K562 treated with DMSO at 1 percent for 4 hours (cell line): ENCODE measurements around the gene UBE2E3. TPM values are rescaled to one million over a fixed set of nuclear protein-coding genes. Genes with fewer than 3 reads are reported as not detected.

ENCODE experiments used
- total RNA-seq: library from RNA; unstranded; fragments of 300-600 nt; gene quantifications from 2 replicates; pipeline ENCODE4 v1.2.3, GENCODE V29; 2022; ENCODE audit not compliant: insufficient read depth

The UBE2E3 gene
- 42.2 and 45.9 TPM in 2 replicates for total RNA-seq

DNA sequence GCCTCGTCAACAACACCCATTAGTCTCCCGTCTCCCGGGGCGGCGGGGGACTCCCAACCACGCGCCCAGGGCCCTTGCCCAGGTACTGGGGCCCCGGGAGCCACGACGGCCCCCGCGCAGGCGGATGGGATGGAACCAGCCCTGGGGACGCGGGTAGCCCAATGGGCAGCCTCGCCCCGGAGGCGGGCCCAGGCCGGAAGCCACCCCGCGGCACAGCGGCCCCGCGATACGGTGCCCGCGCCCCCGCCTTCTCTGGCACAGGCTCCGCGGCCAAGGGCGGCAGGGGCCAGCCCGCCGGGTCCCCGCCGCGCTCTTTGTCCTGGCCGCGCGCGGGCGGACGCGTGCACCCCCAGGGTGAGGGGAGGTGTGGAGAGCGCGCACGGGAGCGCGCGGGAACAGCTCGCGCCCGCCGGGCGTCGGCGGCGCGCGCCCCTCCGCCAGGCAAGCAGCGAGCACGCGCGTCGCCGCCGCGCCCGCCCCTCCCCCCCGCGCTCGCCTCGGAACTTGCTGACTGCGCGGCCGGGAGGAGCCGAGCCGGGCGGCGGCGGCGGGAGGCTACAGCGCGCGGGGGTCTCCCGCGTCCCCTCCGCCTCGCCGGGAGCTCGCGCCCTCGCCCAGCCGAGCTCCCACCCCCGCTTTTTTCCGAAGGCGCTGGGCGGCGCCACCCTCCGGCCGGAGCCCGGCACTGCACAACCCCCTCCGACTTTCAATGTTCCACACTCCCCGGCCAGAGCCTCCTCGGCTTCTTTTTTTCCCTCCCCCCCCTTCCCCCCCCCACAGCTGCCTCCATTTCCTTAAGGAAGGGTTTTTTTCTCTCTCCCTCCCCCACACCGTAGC is at the start of gene UBE2E3:
TSS of gene UBE2E3 (plus strand) at position 500 of the 837 bp plus-strand sequence. CDS start 1,438 bp downstream, outside the sequence.

